ENCODE data around the gene LAMC2. TPM values are rescaled to one million over a fixed set of nuclear protein-coding genes. Genes with fewer than 3 reads are reported as not detected.
A peak's percentile ranks its signal among the peaks of the same experiment; 100 is the strongest.

LAMC2 gene
- total and polyA plus RNA-seq, 3 experiments from 2014 or later = not detected

GRCh38 chr1:183244466-183244865 lies 58.4 kb downstream of the LAMC2 start:
- H3K36me3 Mint-ChIP-seq = no peaks in the 10 kb centered on the region
- H3K4me1 Mint-ChIP-seq = no peaks in the 10 kb centered on the region
- H3K4me3 Mint-ChIP-seq = no peak overlapping the region
- ChIA-PET POLR2A (no interaction called here), CTCF (no interaction called here)
- Histone ChIP-seq H3K9me3 (ENCODE audit: low read length) (no peaks in the 10 kb centered on the region), H3K27me3 (ENCODE audit: insufficient read depth, low read length, poor library complexity, severe bottlenecking) (no peaks in the 10 kb centered on the region), H3K27ac (ENCODE audit: low read depth, low read length) (no peak overlapping the region), H3K4me1 (ENCODE audit: insufficient read depth, low read length) (no peaks in the 10 kb centered on the region), H3K36me3 (ENCODE audit: insufficient read depth, low read length) (no peaks in the 10 kb centered on the region), H3K4me3 (ENCODE audit: low read length) (no peak overlapping the region)
- H3K27ac Mint-ChIP-seq = peak overlapping the region in 1 of 8 donors; percentile 6
- peaks cover 0 to 2% (median 0%) of the 10 kb centered on the region in 5 donors for H3K9me3 Mint-ChIP-seq
- DNase-seq = no peak
- peaks cover 8 to 34% of the 10 kb centered on the region in 2 donors for H3K27me3 Mint-ChIP-seq

GRCh38 chr1:183245357-183245756 lies 59.3 kb downstream of the LAMC2 start:
- DNase-seq = no peak
- Mint-ChIP-seq H3K4me3 (no peak overlapping the region), H3K27ac (no peak overlapping the region), H3K36me3 (no peaks in the 10 kb centered on the region), H3K27me3 (peaks cover 6 to 36% of the 10 kb centered on the region in 2 donors), H3K9me3 (peaks cover 0 to 2% (median 0%) of the 10 kb centered on the region in 5 donors), H3K4me1 (no peaks in the 10 kb centered on the region)
- CTCF ChIA-PET = no interaction called here
- Histone ChIP-seq H3K9me3 (ENCODE audit: low read length) (no peaks in the 10 kb centered on the region), H3K36me3 (ENCODE audit: insufficient read depth, low read length) (no peaks in the 10 kb centered on the region), H3K4me1 (ENCODE audit: insufficient read depth, low read length) (no peaks in the 10 kb centered on the region), H3K27ac (ENCODE audit: low read depth, low read length) (no peak overlapping the region), H3K4me3 (ENCODE audit: low read length) (no peak overlapping the region), H3K27me3 (ENCODE audit: insufficient read depth, low read length, poor library complexity, severe bottlenecking) (no peaks in the 10 kb centered on the region)
- POLR2A ChIA-PET = interaction anchor here (0.7 kb wide), 1 partner anchor 12 kb away, joined by 5 read pairs; no protein-coding TSS in a partner anchor

GRCh38 chr1:183246436-183246835 lies 60.4 kb downstream of the LAMC2 start:
- Mint-ChIP-seq H3K27me3 (peaks cover 8 to 42% of the 10 kb centered on the region in 2 donors), H3K4me3 (no peak overlapping the region), H3K4me1 (no peaks in the 10 kb centered on the region), H3K9me3 (peaks cover 0 to 2% (median 0%) of the 10 kb centered on the region in 5 donors), H3K27ac (no peak overlapping the region), H3K36me3 (no peaks in the 10 kb centered on the region)
- no peaks in the 10 kb centered on the region for H3K4me1 ChIP-seq (ENCODE audit: insufficient read depth, low read length)
- ChIA-PET POLR2A (no interaction called here), CTCF (no interaction called here)
- no peaks in the 10 kb centered on the region for H3K36me3 ChIP-seq (ENCODE audit: insufficient read depth, low read length)
- H3K27ac ChIP-seq (ENCODE audit: low read depth, low read length) = no peak overlapping the region
- H3K9me3 ChIP-seq (ENCODE audit: low read length) = no peaks in the 10 kb centered on the region
- H3K27me3 ChIP-seq (ENCODE audit: insufficient read depth, low read length, poor library complexity, severe bottlenecking) = no peaks in the 10 kb centered on the region
- DNase-seq = no peak
- H3K4me3 ChIP-seq (ENCODE audit: low read length) = no peak overlapping the region

GRCh38 chr1:183247066-183247465 lies 61.0 kb downstream of the LAMC2 start:
- Mint-ChIP-seq H3K4me1 (no peaks in the 10 kb centered on the region), H3K27ac (no peak overlapping the region), H3K27me3 (peaks cover 8 to 45% of the 10 kb centered on the region in 2 donors), H3K9me3 (peaks cover 0 to 2% (median 0%) of the 10 kb centered on the region in 5 donors), H3K4me3 (no peak overlapping the region), H3K36me3 (no peaks in the 10 kb centered on the region)
- DNase-seq = no peak
- no peaks in the 10 kb centered on the region for H3K4me1 ChIP-seq (ENCODE audit: insufficient read depth, low read length)
- CTCF ChIA-PET = interaction anchor here (0.7 kb wide), 1 partner anchor 32 kb away, joined by 4 read pairs; no protein-coding TSS in a partner anchor
- H3K36me3 ChIP-seq (ENCODE audit: insufficient read depth, low read length) = no peaks in the 10 kb centered on the region
- H3K4me3 ChIP-seq (ENCODE audit: low read length) = no peak overlapping the region
- no peak overlapping the region for H3K27ac ChIP-seq (ENCODE audit: low read depth, low read length)
- no peaks in the 10 kb centered on the region for H3K27me3 ChIP-seq (ENCODE audit: insufficient read depth, low read length, poor library complexity, severe bottlenecking)
- no peaks in the 10 kb centered on the region for H3K9me3 ChIP-seq (ENCODE audit: low read length)
- POLR2A ChIA-PET = no interaction called here

- Mint-ChIP-seq H3K4me3 (no peak overlapping the region), H3K27ac (no peak overlapping the region)
These were observed 61.4 kb downstream of the LAMC2 start for GRCh38 chr1:183247484-183247883.

GRCh38 chr1:183247931-183248330 lies 61.9 kb downstream of the LAMC2 start:
- Mint-ChIP-seq H3K27me3 (peaks cover 8 to 44% of the 10 kb centered on the region in 2 donors), H3K4me3 (no peak overlapping the region), H3K36me3 (no peaks in the 10 kb centered on the region), H3K27ac (no peak overlapping the region), H3K9me3 (peaks cover 0 to 2% (median 0%) of the 10 kb centered on the region in 5 donors), H3K4me1 (no peaks in the 10 kb centered on the region)
- no peaks in the 10 kb centered on the region for H3K9me3 ChIP-seq (ENCODE audit: low read length)
- ChIA-PET CTCF (interaction anchor here (0.7 kb wide), 1 partner anchor 31 kb away, joined by 4 read pairs; no protein-coding TSS in a partner anchor), POLR2A (no interaction called here)
- no peaks in the 10 kb centered on the region for H3K4me1 ChIP-seq (ENCODE audit: insufficient read depth, low read length)
- no peak overlapping the region for H3K27ac ChIP-seq (ENCODE audit: low read depth, low read length)
- no peak for DNase-seq
- no peaks in the 10 kb centered on the region for H3K36me3 ChIP-seq (ENCODE audit: insufficient read depth, low read length)
- no peaks in the 10 kb centered on the region for H3K27me3 ChIP-seq (ENCODE audit: insufficient read depth, low read length, poor library complexity, severe bottlenecking)
- no peak overlapping the region for H3K4me3 ChIP-seq (ENCODE audit: low read length)

More at GRCh38 chr1:183247484-183247883, 61.4 kb downstream of the LAMC2 start:
- Histone ChIP-seq H3K36me3 (ENCODE audit: insufficient read depth, low read length) (no peaks in the 10 kb centered on the region), H3K27me3 (ENCODE audit: insufficient read depth, low read length, poor library complexity, severe bottlenecking) (no peaks in the 10 kb centered on the region), H3K9me3 (ENCODE audit: low read length) (no peaks in the 10 kb centered on the region), H3K27ac (ENCODE audit: low read depth, low read length) (no peak overlapping the region), H3K4me3 (ENCODE audit: low read length) (no peak overlapping the region), H3K4me1 (ENCODE audit: insufficient read depth, low read length) (no peaks in the 10 kb centered on the region)
- ChIA-PET CTCF (interaction anchor here (0.7 kb wide), 1 partner anchor 31 kb away, joined by 4 read pairs; no protein-coding TSS in a partner anchor), POLR2A (no interaction called here)
- Mint-ChIP-seq H3K9me3 (peaks cover 0 to 2% (median 0%) of the 10 kb centered on the region in 5 donors), H3K4me1 (no peaks in the 10 kb centered on the region), H3K36me3 (no peaks in the 10 kb centered on the region), H3K27me3 (peaks cover 8 to 45% of the 10 kb centered on the region in 2 donors)
- DNase-seq = no peak

- no peaks in the 10 kb centered on the region for H3K27me3 ChIP-seq (ENCODE audit: insufficient read depth, low read length, poor library complexity, severe bottlenecking)
- Mint-ChIP-seq H3K9me3 (peaks cover 0 to 2% (median 0%) of the 10 kb centered on the region in 5 donors), H3K4me3 (no peak overlapping the region), H3K27ac (no peak overlapping the region), H3K4me1 (no peaks in the 10 kb centered on the region), H3K27me3 (peaks cover 8 to 36% of the 10 kb centered on the region in 2 donors), H3K36me3 (no peaks in the 10 kb centered on the region)
- no peaks in the 10 kb centered on the region for H3K36me3 ChIP-seq (ENCODE audit: insufficient read depth, low read length)
- no peaks in the 10 kb centered on the region for H3K4me1 ChIP-seq (ENCODE audit: insufficient read depth, low read length)
- H3K27ac ChIP-seq (ENCODE audit: low read depth, low read length) = no peak overlapping the region
- DNase-seq = no peak
- H3K4me3 ChIP-seq (ENCODE audit: low read length) = no peak overlapping the region
- H3K9me3 ChIP-seq (ENCODE audit: low read length) = no peaks in the 10 kb centered on the region
- ChIA-PET POLR2A (no interaction called here), CTCF (no interaction called here)
These were observed 63.1 kb downstream of the LAMC2 start for GRCh38 chr1:183248989-183249691.

GRCh38 chr1:183249941-183250452 lies 63.9 kb downstream of the LAMC2 start:
- no peaks in the 10 kb centered on the region for H3K4me1 ChIP-seq (ENCODE audit: insufficient read depth, low read length)

More at GRCh38 chr1:183249941-183250452, 63.9 kb downstream of the LAMC2 start:
- ChIA-PET CTCF (no interaction called here), POLR2A (no interaction called here)
- peaks cover 0 to 2% (median 0%) of the 10 kb centered on the region in 5 donors for H3K9me3 Mint-ChIP-seq
- DNase-seq = no peak
- H3K4me3 ChIP-seq (ENCODE audit: low read length) = no peak overlapping the region
- H3K36me3 Mint-ChIP-seq = no peaks in the 10 kb centered on the region
- no peaks in the 10 kb centered on the region for H3K4me1 Mint-ChIP-seq
- no peak overlapping the region for H3K4me3 Mint-ChIP-seq
- no peak overlapping the region for H3K27ac Mint-ChIP-seq
- H3K9me3 ChIP-seq (ENCODE audit: low read length) = no peaks in the 10 kb centered on the region
- H3K27ac ChIP-seq (ENCODE audit: low read depth, low read length) = no peak overlapping the region
- H3K27me3 Mint-ChIP-seq = peaks cover 8 to 36% of the 10 kb centered on the region in 2 donors
- H3K27me3 ChIP-seq (ENCODE audit: insufficient read depth, low read length, poor library complexity, severe bottlenecking) = no peaks in the 10 kb centered on the region
- no peaks in the 10 kb centered on the region for H3K36me3 ChIP-seq (ENCODE audit: insufficient read depth, low read length)
